Trophoblast cell (in vitro differentiated cells and primary cell): Measurements from ENCODE around the gene KLF14.
A peak's percentile ranks its signal among the peaks of the same experiment; 100 is the strongest.
"Not testable (repeated sequence)": the region's sequence is repeated elsewhere in the genome, so short reads cannot be mapped to it uniquely, and the experiment has no call there.

Experiments
- DNase-seq, 2 donors: peaks; one replicate each; pipeline ENCODE4 v3.0.0-alpha.2; 2016
- H2AFZ ChIP-seq: 2 replicates; pipeline ENCODE4 v1.6.1; 2013; ENCODE audit warnings: low read length, moderate library complexity, mild to moderate bottlenecking; ENCODE audit not compliant: insufficient read depth, poor library complexity
- H2AK5ac ChIP-seq: 2 replicates; pipeline ENCODE4 v1.6.1; 2013; ENCODE audit warnings: mild to moderate bottlenecking, low read length
- H2BK120ac ChIP-seq: 2 replicates; pipeline ENCODE4 v1.6.1; 2013; ENCODE audit warnings: low read length, mild to moderate bottlenecking, moderate library complexity; ENCODE audit not compliant: insufficient read depth, poor library complexity
- H2BK12ac ChIP-seq: 2 replicates; pipeline ENCODE4 v1.6.1; 2013; ENCODE audit warnings: mild to moderate bottlenecking, low read length, moderate library complexity
- H2BK5ac ChIP-seq: 2 replicates; pipeline ENCODE4 v1.6.1; 2013; ENCODE audit warnings: low read length, low read depth, moderate library complexity, mild to moderate bottlenecking; ENCODE audit not compliant: poor library complexity
- H3K14ac ChIP-seq: 2 replicates; pipeline ENCODE4 v1.6.1; 2013; ENCODE audit warnings: mild to moderate bottlenecking, low read length
- H3K18ac ChIP-seq: 2 replicates; pipeline ENCODE4 v1.6.1; 2013; ENCODE audit warnings: mild to moderate bottlenecking, low read length
- H3K23ac ChIP-seq: 2 replicates; pipeline ENCODE4 v1.6.1; 2013; ENCODE audit warnings: low read length
- H3K27ac ChIP-seq: 2 replicates; pipeline ENCODE4 v1.5.1; 2013; ENCODE audit warnings: low read depth, mild to moderate bottlenecking, inconsistent platforms, low read length, moderate library complexity
- H3K27me3 ChIP-seq: 2 replicates; pipeline ENCODE4 v1.6.1; 2013; ENCODE audit warnings: inconsistent platforms, mild to moderate bottlenecking, low read length, moderate library complexity; ENCODE audit not compliant: insufficient read depth
- H3K36me3 ChIP-seq, 2 experiments: 1 replicate in 1 of 2; 2 replicates in 1 of 2; pipeline ENCODE4 v1.6.1; 2013; ENCODE audit warnings: low read length in 2 of 2, mild to moderate bottlenecking in 2 of 2, moderate library complexity in 1 of 2; ENCODE audit not compliant: insufficient read depth in 2 of 2, control insufficient read depth in 1 of 2
- H3K4ac ChIP-seq: 2 replicates; pipeline ENCODE4 v1.6.1; 2013; ENCODE audit warnings: low read depth, mild to moderate bottlenecking, low read length, moderate library complexity
- H3K4me1 ChIP-seq, 2 experiments: 1 replicate in 1 of 2; 2 replicates in 1 of 2; pipeline ENCODE4 v1.6.1; 2013; ENCODE audit warnings: low read length in 2 of 2, mild to moderate bottlenecking in 2 of 2, moderate library complexity in 1 of 2; ENCODE audit not compliant: insufficient read depth in 2 of 2, control insufficient read depth in 1 of 2
- H3K4me2 ChIP-seq: 2 replicates; pipeline ENCODE4 v1.6.1; 2013; ENCODE audit warnings: inconsistent platforms, mild to moderate bottlenecking, low read length, moderate library complexity
- H3K4me3 ChIP-seq: 2 replicates; pipeline ENCODE4 v1.5.1; 2013; ENCODE audit warnings: mild to moderate bottlenecking, low read depth, low read length, inconsistent platforms
- H3K79me1 ChIP-seq: one replicate; pipeline ENCODE4 v1.6.1; 2013; ENCODE audit warnings: low read length
- H3K79me2 ChIP-seq: 2 replicates; pipeline ENCODE4 v1.6.1; 2013; ENCODE audit warnings: low read length, mild to moderate bottlenecking; ENCODE audit not compliant: control insufficient read depth, insufficient read depth, poor library complexity
- H3K9ac ChIP-seq: 2 replicates; pipeline ENCODE4 v1.6.1; 2013; ENCODE audit warnings: mild to moderate bottlenecking, low read length
- H3K9me3 ChIP-seq: 2 replicates; pipeline ENCODE4 v1.6.1; 2013; ENCODE audit warnings: low read depth, mild to moderate bottlenecking, control low read depth, inconsistent platforms, low read length; ENCODE audit not compliant: insufficient read depth
- H4K12ac ChIP-seq: 2 replicates; pipeline ENCODE4 v1.6.1; 2013; ENCODE audit warnings: low read depth, mild to moderate bottlenecking, low read length, moderate library complexity
- H4K8ac ChIP-seq: 2 replicates; pipeline ENCODE4 v1.6.1; 2013; ENCODE audit warnings: low read depth, mild to moderate bottlenecking, low read length, moderate library complexity
- H4K91ac ChIP-seq: one replicate; pipeline ENCODE4 v1.6.1; 2013; ENCODE audit warnings: low read depth, mild to moderate bottlenecking, low read length, moderate library complexity
- WGBS: extraction: QIAGEN DNeasy Blood & Tissue Kit; methylation state at CpG from one replicate; pipeline ENCODE4 v1.1.7; 2013; ENCODE audit warnings: missing lambda C conversion rate; ENCODE audit not compliant: insufficient read length, insufficient coverage; ENCODE audit errors: extremely low coverage; 5-methylcytosine and 5-hydroxymethylcytosine counted together

Gene KLF14

DNA sequence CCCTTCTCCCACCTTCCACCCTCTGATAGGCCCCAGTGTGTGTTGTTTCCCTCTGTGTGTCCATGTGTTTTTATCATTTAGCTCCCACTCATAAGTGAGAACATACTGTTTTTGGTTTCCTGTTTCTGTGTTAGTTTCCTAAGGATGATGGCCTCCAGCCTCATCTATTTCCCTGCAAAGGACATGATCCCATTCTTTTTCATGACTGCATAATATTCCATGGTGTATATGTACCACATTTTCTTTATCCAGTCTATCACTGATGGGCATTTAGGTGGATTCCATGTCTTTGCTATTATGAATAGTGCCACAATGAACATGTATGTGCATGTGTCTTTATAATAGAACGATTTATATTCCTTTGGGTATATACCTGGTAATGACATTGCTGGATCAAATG is 41.6 kb downstream of the KLF14 start:
- not testable (repeated sequence) for H3K9ac ChIP-seq, H2AK5ac ChIP-seq, H3K27me3 ChIP-seq, H3K4ac ChIP-seq, H4K12ac ChIP-seq, H3K14ac ChIP-seq, DNase-seq, H4K8ac ChIP-seq, H3K18ac ChIP-seq, H2BK12ac ChIP-seq, H3K79me1 ChIP-seq, H3K36me3 ChIP-seq, H3K9me3 ChIP-seq, H4K91ac ChIP-seq, H3K4me1 ChIP-seq, H3K23ac ChIP-seq, H2AFZ ChIP-seq, H2BK5ac ChIP-seq, H3K27ac ChIP-seq, H2BK120ac ChIP-seq, H3K79me2 ChIP-seq, H3K4me3 ChIP-seq, H3K4me2 ChIP-seq
- WGBS, result no CpG with 5 or more reads among the region's 1 CpG

DNA sequence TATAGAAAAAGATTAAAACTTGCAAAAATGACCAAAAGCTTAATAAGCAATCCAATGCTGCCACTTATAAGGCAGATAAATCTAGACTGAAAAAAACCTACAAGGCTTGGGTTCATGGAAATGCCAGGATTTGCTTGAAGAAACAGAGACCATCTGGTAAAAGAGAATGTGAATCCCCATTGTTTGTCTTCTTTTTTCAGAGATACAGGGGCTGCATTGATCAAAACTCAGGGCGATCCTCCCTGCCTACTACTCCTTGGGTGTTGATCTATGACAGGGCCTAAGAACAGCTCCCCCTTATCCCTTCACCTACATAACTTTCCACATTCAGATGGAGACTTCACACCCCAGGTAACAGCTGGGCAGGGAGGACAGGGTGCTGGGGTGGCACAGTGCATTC is 44.3 kb downstream of the KLF14 start:
- no peak overlapping the region for H3K18ac ChIP-seq
- H4K91ac ChIP-seq, result no peak overlapping the region
- no peak overlapping the region for H2BK12ac ChIP-seq
- H3K4me1 ChIP-seq, result no peaks in the 10 kb centered on the region
- H3K4me2 ChIP-seq, result no peak overlapping the region
- no peak overlapping the region for H4K12ac ChIP-seq
- no peaks in the 10 kb centered on the region for H3K27me3 ChIP-seq
- H2AFZ ChIP-seq, result no peak overlapping the region
- no peak overlapping the region for H3K27ac ChIP-seq
- no peak for DNase-seq
- peak overlapping the region; percentile 57 for H3K9ac ChIP-seq
- H3K9me3 ChIP-seq, result no peaks in the 10 kb centered on the region
- no peak overlapping the region for H3K4me3 ChIP-seq
- peak overlapping the region; percentile 78 for H3K23ac ChIP-seq
- no peaks in the 10 kb centered on the region for H3K36me3 ChIP-seq
- no peaks in the 10 kb centered on the region for H3K79me2 ChIP-seq
- no peak overlapping the region for H2BK5ac ChIP-seq
- no peak overlapping the region for H4K8ac ChIP-seq
- no peak overlapping the region for H2AK5ac ChIP-seq
- WGBS, result no CpG with 5 or more reads among the region's 1 CpG
- H3K14ac ChIP-seq, result no peak overlapping the region
- no peak overlapping the region for H3K4ac ChIP-seq
- no peak overlapping the region for H2BK120ac ChIP-seq
- no peaks in the 10 kb centered on the region for H3K79me1 ChIP-seq

DNA sequence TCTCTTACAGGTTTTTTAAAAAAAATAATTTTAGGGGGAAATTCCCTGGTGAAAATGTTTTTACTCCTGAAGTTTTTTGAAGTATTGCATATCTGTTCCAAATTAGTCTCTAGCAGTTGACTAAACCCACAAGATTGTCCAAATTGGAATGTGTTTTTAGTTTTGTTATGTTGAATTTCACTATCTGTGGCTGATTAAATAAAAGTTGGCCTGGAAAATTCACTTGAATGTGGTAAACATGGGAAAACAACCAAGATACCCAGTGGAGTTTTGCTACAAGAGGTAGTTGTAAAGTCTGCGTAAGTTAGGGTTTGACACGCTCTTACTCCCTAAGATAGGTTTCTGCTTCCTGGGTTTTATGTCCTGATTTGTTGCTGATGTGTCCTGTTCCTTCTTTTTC is 51.0 kb downstream of the KLF14 start:
- Histone ChIP-seq H4K91ac (no peak overlapping the region), H3K9me3 (no peaks in the 10 kb centered on the region), H4K8ac (no peak overlapping the region), H2AK5ac (no peak overlapping the region), H3K79me2 (no peaks in the 10 kb centered on the region), H3K23ac (no peak overlapping the region), H3K4me2 (no peak overlapping the region), H2BK5ac (no peak overlapping the region), H3K18ac (no peak overlapping the region), H3K4ac (no peak overlapping the region), H4K12ac (no peak overlapping the region), H3K14ac (no peak overlapping the region), H3K79me1 (no peaks in the 10 kb centered on the region), H3K27ac (no peak overlapping the region), H3K4me3 (no peak overlapping the region), H3K27me3 (no peaks in the 10 kb centered on the region), H2BK12ac (no peak overlapping the region), H3K36me3 (no peaks in the 10 kb centered on the region), H3K4me1 (no peaks in the 10 kb centered on the region), H2BK120ac (no peak overlapping the region), H3K9ac (no peak overlapping the region), H2AFZ (no peak overlapping the region)
- no CpG with 5 or more reads among the region's 2 CpGs for WGBS
- DNase-seq, result no peak
